Loucy (cell line): Measurements from ENCODE around the gene CDKN1C.

Source experiments
- H2AFZ ChIP-seq: fragments of 200-600 bp; sonication (generic); 2 replicates; pipeline ENCODE4 v1.6.0; 2016; ENCODE audit warnings: antibody characterized with exemption, mild to moderate bottlenecking, low read length, moderate library complexity
- H3F3A ChIP-seq: fragments of 200-600 bp; 2 replicates; pipeline ENCODE4 v1.6.0; 2016; ENCODE audit warnings: antibody characterized with exemption, low read depth, mild to moderate bottlenecking
- H3K27me3 ChIP-seq: fragments of 200-600 bp; sonication (generic); 2 replicates; pipeline ENCODE4 v1.6.1; 2014; ENCODE audit warnings: low read length, mild to moderate bottlenecking; ENCODE audit not compliant: insufficient read depth, poor library complexity, severe bottlenecking
- H3K36me3 ChIP-seq: fragments of 200-600 bp; sonication (generic); 2 replicates; pipeline ENCODE4 v1.6.1; 2016; ENCODE audit warnings: low read length; ENCODE audit not compliant: insufficient read depth
- H3K4me1 ChIP-seq: fragments of 200-600 bp; sonication (generic); 2 replicates; pipeline ENCODE4 v1.5.1; 2014; ENCODE audit warnings: low read length, mild to moderate bottlenecking; ENCODE audit not compliant: insufficient read depth, poor library complexity, severe bottlenecking
- H3K4me2 ChIP-seq: fragments of 200-600 bp; sonication (generic); 2 replicates; pipeline ENCODE4 v1.6.0; 2014; ENCODE audit warnings: antibody characterized with exemption, low read length, low read depth, mild to moderate bottlenecking; ENCODE audit not compliant: poor library complexity, severe bottlenecking
- H3K4me3 ChIP-seq: fragments of 200-600 bp; sonication (generic); 2 replicates; pipeline ENCODE4 v1.5.1; 2014; ENCODE audit warnings: low read length, mild to moderate bottlenecking, mixed read lengths; ENCODE audit not compliant: poor library complexity, severe bottlenecking
- H3K79me2 ChIP-seq: fragments of 200-600 bp; sonication (generic); 2 replicates; pipeline ENCODE4 v1.6.1; 2014; ENCODE audit warnings: low read length; ENCODE audit not compliant: insufficient read depth
- H3K9ac ChIP-seq: fragments of 200-600 bp; sonication (generic); 2 replicates; pipeline ENCODE4 v1.6.0; 2014; ENCODE audit warnings: mild to moderate bottlenecking, low read depth, low read length, moderate library complexity; ENCODE audit not compliant: poor library complexity, severe bottlenecking
- H3K9me2 ChIP-seq: fragments of 200-600 bp; sonication (generic); replicated peaks from 2 replicates; pipeline ENCODE4 v1.6.1; 2016; ENCODE audit warnings: low read depth, low read length, mixed read lengths
- H3K9me3 ChIP-seq: fragments of 200-600 bp; sonication (generic); 2 replicates; pipeline ENCODE4 v1.6.1; 2014; ENCODE audit warnings: mild to moderate bottlenecking, antibody characterized with exemption, low read length, low read depth; ENCODE audit not compliant: insufficient read depth
- H4K20me1 ChIP-seq: fragments of 200-600 bp; sonication (generic); 2 replicates; pipeline ENCODE4 v1.6.0; 2014; ENCODE audit warnings: antibody characterized with exemption, low read length, mild to moderate bottlenecking; ENCODE audit not compliant: insufficient read depth, poor library complexity, severe bottlenecking
- EZH2phosphoT487 ChIP-seq: fragments of 200-600 bp; IDR thresholded peaks from 2 replicates; pipeline ENCODE4 v1.6.1; 2018; ENCODE audit warnings: antibody characterized with exemption, mild to moderate bottlenecking, moderate library complexity, borderline replicate concordance
- TF ChIP-seq, protein P1 (sequence below): fragments of 200-600 bp; sonication (generic); conservative IDR thresholded peaks from 2 replicates; pipeline ENCODE4 v1.5.1; 2014; ENCODE audit warnings: mild to moderate bottlenecking, antibody characterized with exemption, low read length

CDKN1C gene

DNA sequence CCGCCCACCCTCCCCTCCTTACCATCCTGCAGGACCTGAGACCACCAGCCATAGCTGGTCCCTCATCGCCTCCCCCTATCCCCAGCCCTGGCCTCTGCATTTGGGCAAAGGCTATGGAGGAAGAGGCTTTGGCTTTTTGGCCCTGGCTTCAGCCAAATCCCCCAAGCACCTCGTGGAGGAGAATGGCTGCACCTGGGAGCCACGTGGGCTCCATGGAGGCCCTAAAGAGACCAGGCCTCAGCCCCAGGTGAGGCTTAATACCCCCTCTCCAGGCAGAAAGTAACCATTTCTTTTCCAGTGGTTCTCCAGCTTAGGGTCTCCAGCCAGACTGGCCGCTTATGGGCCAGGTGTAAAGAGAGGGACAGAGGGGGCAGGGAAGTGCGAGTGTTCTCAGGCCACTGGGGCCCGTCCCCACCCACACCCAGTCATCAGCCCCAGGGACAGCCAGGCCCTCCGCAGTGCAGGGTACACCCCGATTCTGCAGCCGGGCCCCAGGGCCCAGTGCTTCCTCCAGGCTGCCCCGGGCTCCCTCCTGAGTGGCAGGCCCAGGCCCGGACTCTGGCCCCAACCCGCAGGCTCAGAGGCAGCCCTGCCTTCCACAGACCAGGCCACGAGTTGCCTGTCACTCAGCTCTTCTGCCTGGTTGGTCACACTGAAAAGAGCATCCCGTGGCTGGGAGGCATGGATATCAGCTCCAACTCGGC, 26.4 kb downstream of the CDKN1C start:
- no peak overlapping the region for H2AFZ ChIP-seq
- H3K27me3 ChIP-seq: no peaks in the 10 kb centered on the region
- H3K9me2 ChIP-seq: no peaks in the 10 kb centered on the region
- H3F3A ChIP-seq: no peaks in the 10 kb centered on the region
- H3K4me2 ChIP-seq: no peak overlapping the region
- no peaks in the 10 kb centered on the region for H4K20me1 ChIP-seq
- H3K9ac ChIP-seq: no peak overlapping the region
- H3K4me3 ChIP-seq: no peak overlapping the region
- TF ChIP-seq, protein P1, sequence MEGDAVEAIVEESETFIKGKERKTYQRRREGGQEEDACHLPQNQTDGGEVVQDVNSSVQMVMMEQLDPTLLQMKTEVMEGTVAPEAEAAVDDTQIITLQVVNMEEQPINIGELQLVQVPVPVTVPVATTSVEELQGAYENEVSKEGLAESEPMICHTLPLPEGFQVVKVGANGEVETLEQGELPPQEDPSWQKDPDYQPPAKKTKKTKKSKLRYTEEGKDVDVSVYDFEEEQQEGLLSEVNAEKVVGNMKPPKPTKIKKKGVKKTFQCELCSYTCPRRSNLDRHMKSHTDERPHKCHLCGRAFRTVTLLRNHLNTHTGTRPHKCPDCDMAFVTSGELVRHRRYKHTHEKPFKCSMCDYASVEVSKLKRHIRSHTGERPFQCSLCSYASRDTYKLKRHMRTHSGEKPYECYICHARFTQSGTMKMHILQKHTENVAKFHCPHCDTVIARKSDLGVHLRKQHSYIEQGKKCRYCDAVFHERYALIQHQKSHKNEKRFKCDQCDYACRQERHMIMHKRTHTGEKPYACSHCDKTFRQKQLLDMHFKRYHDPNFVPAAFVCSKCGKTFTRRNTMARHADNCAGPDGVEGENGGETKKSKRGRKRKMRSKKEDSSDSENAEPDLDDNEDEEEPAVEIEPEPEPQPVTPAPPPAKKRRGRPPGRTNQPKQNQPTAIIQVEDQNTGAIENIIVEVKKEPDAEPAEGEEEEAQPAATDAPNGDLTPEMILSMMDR: no peak
- peaks cover 20% of the 10 kb centered on the region for H3K4me1 ChIP-seq
- no peaks in the 10 kb centered on the region for H3K79me2 ChIP-seq
- no peaks in the 10 kb centered on the region for H3K36me3 ChIP-seq
- no peaks in the 10 kb centered on the region for H3K9me3 ChIP-seq

- Histone ChIP-seq H3K4me1 (peaks cover 15% of the 10 kb centered on the region), H3K36me3 (no peaks in the 10 kb centered on the region), H3K9me2 (no peaks in the 10 kb centered on the region), H2AFZ (no peak overlapping the region), H3K4me3 (no peak overlapping the region), H3F3A (no peaks in the 10 kb centered on the region), H3K27me3 (no peaks in the 10 kb centered on the region), H3K9me3 (no peaks in the 10 kb centered on the region), H3K79me2 (no peaks in the 10 kb centered on the region), H4K20me1 (no peaks in the 10 kb centered on the region), H3K9ac (no peak overlapping the region), H3K4me2 (no peak overlapping the region)
- TF ChIP-seq, protein P1: no peak
- TF ChIP-seq EZH2phosphoT487: no peak
Observed at GRCh38 chr11:2857918-2858317, 27.7 kb downstream of the CDKN1C start.

GRCh38 chr11:2857276-2857675, 28.3 kb downstream of the CDKN1C start:
- H3K4me3 ChIP-seq: no peak overlapping the region
- no peak overlapping the region for H3K9ac ChIP-seq
- no peaks in the 10 kb centered on the region for H3F3A ChIP-seq
- peaks cover 15% of the 10 kb centered on the region for H3K4me1 ChIP-seq
- no peak overlapping the region for H3K4me2 ChIP-seq
- no peaks in the 10 kb centered on the region for H3K36me3 ChIP-seq
- no peaks in the 10 kb centered on the region for H3K79me2 ChIP-seq
- no peaks in the 10 kb centered on the region for H3K9me2 ChIP-seq
- no peaks in the 10 kb centered on the region for H3K27me3 ChIP-seq
- no peak overlapping the region for H2AFZ ChIP-seq
- no peaks in the 10 kb centered on the region for H3K9me3 ChIP-seq
- TF ChIP-seq, protein P1: no peak
- TF ChIP-seq EZH2phosphoT487: no peak
- no peaks in the 10 kb centered on the region for H4K20me1 ChIP-seq
